Renal pelvis (tissue), 4 donors: ENCODE measurements around the gene PKDCC. TPM values are rescaled to one million over a fixed set of nuclear protein-coding genes. Genes with fewer than 3 reads are reported as not detected.
"Not testable (repeated sequence)": the region's sequence is repeated elsewhere in the genome, so short reads cannot be mapped to it uniquely, and the experiment has no call there.

Experiments
- DNase-seq: peaks from one replicate; pipeline ENCODE4 v3.0.0-alpha.2; 2013
- polyA plus RNA-seq, 3 donors: library from polyadenylated mRNA; unstranded; fragments of 120-200 nt; gene quantifications; one replicate each; pipeline ENCODE4 v1.2.1, GENCODE V29; 2013; ENCODE audit not compliant: insufficient read length in 3 of 3

PKDCC gene
- polyA plus RNA-seq, 3 donors: 354 to 433 (median 421) TPM

DNA sequence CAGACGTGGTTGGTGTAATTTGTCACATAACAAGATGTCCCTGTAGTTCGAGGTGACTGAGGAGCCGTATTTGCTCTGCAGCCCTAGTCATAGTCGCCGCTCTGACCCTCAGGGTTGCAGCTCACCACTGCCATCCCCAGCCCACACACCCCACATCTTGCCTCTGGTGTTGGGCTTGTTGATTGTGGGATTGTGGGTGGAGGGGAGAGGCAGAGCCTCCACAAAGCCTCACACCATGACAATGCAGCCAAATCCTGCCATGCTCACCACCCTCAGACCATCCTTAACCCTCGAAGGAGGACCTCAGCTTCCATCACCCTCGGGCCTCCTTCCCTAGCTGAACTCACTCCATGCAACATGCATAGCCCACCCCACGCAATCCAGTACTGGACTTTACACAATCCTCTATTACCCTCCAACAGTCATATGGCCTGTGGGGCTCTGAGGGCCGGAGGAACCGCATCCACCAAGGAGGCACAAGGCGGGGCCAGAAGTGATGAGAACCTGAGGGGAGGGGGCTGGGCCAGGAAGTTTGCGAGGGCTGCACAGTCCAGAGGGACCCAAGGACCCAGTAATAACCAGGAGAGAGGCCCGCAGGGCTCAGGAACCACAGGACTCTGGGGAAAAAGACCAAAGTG, 11.6 kb downstream of the PKDCC start:
- no peak for DNase-seq

DNA sequence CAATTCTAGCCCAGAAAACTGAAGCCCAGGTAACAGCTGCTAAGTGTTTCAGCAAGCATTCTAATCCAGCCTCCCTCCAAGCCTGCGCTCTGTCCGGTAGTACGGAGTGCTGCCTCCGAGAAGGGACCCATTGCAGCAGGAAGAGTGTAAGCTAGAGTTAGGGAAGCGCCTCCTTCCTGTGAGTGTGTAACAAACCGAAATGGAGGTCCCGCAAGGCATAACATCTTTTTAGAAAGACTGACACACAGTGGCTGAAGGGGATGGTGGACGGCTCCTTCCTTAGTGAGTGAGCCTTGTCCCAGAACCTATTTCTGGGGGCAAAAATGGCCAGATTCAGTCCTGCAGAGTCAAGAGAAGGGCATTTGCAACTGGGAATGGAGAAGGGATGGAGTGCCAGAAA, 12.2 kb downstream of the PKDCC start:
- DNase-seq: no peak

DNA sequence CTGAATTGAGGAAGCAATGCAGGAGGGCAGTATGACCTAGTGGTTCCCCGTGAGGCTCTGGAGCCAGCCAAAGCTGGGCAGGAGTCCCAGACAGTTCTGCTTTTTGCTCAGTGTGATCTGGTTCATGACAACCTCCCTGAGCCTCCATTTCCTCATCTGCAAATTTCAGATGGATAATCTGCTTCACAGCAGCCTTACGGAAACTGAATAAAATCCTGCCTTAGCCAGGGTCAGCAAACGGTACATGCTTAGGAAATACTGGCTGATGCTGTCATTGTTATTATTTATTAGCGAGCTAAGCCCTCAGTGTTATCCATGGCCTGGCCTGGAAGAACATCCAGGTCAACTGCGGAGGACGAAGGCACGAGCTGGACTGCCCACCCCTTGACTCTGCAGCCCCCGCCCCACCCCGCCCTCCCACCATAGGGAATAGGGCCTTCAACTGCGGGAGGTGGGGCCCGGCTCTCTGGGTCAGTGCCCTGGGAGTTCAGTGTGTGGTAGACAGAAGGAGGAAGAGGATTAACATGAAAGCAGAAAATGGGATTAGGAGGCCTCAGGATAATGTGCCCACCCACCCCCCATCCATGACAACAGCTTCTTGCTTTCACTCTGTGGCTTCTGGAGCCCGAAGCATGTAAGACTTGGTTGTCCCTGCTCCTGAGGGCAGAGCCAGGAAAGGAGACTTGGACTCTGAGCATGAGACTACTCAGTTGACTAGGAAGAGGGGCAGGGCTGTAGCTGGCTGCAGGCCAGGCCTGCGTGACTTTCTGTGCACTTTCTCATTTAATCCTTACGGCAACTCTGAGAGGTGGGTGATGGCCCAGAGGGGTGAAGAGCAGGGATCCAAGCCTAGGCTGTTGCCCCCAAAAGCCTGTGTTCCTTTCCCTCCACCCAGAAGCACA, 13.1 kb downstream of the PKDCC start:
- no peak for DNase-seq

DNA sequence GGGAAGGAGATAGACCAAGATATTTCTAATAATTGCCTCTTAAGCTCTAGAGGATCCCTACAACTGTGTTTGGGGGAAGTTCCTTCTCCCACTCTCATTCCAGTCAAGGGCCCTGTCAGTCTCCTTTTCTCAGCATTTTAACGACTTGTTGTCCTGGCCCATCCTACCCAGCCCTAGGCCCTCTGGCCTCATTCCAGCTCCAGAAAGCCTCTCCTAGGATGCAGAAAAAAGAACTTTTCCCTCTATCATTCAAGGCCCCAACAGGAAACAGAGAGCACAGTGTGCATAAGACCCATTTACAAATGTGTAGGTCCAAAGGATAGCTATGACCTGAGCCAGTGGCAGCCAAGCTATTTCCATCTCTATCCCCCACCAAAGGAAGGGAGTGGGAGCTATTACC, 14.0 kb downstream of the PKDCC start:
- no peak for DNase-seq

DNA sequence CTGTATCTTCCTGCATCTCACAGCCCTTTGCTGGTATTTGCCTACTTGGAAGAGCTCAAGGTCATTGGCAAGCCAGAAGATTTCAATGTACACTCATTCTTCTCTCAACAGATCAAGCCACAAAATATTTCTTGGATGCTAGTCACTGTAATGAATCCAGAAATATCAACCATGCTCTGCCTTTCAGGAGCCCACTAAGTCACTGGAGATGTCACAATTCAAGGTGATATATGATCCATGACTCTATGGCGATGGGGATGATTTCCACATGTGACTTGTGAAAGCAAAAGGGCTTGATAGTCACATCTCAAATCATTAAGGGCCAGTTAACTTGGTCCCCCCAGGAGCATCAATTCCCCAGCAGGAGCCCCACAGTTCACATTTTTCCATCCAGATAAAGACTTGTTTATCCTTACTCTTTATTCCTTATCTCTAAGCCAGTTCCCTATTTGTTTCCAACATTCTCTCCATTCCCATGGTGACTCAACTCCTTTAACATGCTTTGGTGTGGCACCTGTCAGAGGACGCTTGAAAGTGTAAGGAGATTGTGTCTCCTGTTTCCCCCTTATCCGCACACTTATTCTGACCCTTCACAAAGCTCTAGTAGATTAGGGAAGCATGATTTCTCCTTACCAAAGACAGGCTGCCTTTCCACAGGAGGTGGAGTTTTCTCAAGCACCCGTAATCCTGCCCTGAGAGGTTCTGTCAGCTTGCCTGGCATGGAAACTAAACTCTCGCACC, 15.8 kb downstream of the PKDCC start:
- no peak for DNase-seq

DNA sequence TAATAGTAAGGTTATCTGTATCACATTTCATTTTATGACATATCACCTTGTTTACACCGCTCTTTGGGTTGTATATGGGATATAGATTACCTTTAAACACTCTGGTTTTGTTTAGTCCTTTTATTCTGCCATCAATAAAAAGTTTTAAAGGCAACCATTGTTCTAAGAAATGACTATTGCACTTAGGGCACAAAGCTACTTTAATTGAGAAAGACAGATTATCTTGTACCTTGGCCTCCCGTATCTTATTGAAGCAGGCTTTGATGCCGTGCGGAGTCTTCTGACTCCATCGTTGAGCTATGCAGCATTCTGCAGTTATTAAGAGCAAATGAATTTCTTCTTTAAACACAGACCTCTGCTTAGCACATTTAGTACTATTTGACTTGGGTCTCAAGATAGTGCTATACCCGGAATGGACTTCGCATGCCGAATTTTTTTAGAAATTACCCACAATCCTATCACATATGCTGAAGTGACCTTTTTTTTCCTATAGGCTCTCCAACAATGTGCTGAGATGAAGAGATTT, 16.7 kb downstream of the PKDCC start:
- no peak for DNase-seq

DNA sequence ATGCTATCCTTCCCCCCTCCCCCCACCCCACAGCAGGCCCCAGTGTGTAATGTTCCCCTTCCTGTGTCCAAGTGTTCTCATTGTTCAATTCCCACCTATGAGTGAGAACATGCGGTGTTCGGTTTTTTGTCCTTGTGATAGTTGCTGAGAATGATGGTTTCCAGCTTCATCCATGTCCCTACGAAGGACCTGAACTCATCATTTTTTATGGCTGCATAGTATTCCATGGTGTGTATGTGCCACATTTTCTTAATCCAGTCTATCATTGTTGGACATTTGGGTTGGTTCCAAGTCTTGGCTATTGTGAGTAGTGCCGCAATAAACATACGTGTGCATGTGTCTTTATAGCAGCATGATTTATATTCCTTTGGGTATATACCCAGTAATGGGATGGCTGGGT, 17.9 kb downstream of the PKDCC start:
- DNase-seq: not testable (repeated sequence)

DNA sequence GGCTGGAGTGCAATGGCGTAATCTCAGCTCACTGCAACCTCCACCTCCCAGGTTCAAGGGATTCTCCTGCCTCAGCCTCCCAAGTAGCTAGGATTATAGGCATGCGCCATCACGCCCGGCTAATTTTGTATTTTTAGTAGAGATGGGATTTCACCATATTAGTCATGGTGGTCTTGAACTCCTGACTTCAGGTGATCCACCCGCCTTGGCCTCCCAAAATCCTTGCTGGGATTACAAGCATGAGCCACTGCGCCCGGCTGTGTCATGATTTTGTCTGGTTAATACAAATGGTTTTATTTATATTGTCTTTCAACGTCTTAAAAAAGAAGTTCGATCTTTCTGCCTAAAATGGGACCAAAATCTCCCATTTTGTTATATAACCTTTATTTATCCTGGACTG, 19.2 kb downstream of the PKDCC start:
- DNase-seq: not testable (repeated sequence)

DNA sequence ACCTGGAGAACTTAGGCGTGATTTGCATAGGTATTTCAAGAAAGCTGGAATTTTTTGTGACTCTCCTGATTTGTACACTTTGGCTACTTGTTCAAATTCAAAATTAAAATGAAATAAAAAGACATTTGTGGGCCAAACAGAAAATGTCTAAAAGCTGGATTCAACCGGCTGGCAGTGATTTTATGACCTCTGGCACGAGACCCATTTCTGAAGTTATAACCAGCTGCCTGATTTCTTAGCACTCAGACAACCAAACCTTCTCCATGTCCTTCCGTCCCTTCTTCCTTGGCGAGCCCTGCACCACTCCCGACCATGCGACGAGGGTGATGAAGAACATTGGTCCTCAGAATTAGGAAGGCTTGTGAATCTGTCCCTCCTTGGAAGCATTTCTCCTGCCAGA, 19.7 kb downstream of the PKDCC start:
- no peak for DNase-seq

DNA sequence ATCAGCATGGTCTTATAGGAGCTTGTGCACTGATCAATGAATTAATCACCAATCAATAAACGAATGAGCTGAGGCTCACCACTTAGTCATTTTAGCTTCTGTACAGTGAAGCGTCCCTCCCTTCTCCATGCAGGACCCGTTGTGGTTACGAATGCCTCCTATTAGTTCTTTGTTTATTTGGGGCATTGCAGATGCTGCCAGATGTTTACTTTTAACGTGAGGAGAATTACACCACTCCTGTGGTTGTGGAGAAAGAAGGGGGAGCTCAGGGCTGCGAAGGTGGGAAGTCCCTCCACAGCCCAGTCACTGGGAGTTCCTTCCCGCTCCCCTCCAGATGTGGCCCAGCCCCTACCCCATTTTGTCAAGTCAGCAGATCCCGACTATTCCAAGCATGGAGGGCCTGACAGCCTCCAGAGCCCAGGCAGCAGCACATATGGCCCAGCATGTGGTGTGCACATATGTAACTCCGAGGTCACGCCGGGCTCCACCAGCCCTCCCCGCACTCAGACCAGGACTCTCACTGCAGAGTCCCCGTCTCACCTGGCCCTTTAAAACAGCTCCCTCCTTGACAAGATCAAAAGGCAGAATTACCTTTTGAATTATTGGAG, 20.9 kb downstream of the PKDCC start:
- no peak for DNase-seq

DNA sequence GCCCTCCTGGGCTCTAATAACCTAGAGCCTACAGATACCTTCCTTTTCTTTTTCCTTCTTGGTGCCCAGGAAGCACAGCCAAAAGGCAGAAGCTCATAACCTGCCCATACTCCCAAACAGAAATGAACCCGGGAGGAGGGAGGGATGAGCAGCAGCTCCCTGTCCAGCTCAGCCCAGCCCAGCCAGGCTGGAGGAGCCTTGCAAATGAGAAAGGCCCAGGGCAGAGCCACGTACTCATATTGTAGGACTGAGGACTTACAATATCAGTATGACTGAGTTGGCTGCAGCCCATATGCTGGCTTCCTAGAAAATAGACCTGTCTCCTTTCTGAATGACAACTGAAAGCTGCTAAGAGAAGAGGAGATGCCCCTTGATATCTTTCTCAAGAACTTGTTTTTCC, 21.7 kb downstream of the PKDCC start:
- DNase-seq: no peak

DNA sequence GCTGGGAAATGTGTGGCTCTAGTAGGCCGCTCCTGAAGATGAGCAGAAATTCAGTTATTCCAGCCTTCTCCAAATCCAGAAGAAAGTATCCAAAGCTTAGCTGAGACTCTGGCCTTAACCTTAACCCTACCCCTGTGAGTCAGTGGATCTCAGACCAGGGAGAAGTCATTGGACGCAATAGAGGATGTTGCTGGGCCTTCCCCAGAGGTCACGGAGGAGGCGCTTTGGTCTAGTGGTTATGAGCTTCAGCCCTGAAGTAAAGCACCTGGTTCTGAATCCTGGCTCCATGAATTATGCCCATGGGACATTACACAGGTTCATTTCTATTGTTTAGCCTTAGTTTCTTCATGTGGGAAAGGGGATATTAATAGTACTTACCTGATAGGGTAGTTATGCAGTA, 24.0 kb downstream of the PKDCC start:
- DNase-seq: no peak

DNA sequence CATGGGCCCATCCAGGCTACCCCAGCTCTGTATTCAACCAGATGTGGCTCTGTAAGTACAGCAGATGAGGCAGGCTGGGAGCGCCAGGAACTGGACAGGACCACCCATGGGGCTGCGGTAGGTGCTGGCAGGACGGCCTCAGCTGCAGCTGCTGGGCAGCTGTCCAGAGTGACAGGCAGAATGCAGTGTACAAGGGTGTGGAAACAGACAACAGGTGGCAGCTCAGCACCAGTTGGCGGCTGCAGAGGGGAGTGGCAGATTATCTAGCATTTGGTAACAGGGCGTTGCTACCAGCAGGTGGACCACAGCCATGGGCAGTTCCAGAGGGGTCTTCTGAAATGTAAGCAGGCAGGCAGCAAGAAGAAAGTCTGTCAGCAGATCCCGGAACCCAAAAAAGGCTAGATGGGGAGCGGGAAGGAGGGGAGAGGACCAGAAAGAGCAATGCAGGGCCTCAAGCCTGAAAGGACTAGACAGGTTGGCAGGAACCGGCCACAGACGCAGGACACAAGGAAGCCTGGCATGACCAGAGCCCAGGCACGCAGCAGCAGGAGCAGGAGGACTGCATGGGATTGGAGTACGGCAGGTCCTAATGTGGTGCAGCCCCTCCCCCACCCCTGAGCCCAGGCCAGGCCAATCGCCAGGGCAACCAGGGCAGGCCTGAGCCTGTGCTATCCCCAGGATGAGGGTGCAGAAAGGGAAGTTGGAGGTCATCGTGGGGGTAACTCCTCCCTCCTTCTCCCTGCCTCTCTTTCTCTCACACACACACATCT, 24.7 kb downstream of the PKDCC start:
- no peak for DNase-seq

DNA sequence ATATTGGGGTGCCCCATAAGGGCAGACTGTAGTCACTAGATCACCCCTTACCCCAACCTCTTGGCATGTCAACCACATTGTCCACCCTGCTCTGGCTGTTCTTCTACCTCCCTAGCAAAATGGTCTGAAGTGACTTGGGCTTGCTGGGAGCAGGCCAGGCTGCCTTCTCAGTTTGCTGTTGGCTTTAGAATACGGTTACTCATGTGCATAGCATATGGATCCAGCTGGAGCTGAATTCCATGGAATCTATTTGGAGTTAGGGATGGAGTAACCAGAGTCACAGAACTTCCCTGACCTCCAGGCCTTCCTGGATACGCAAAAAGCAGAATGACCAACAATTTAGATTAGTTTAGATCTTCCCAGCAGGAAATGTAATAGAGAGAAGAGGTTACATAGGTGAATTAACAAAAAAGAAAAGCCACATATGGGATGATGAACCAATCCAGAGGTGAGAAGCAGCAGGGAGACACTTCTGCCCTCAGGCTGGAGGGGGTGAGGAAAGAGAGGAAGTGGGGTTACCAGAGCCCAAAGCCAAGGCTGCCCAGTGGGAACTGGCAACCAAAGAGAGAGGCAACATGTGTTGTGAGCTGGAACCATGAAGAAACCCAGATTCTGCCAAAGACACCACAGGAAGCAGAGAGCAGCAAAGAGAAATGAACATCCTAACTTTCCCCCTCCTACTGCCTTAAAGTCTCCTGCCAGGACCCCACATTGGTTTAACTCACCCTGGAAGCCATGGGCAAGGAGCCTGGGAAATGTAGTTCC, 26.1 kb downstream of the PKDCC start:
- DNase-seq: peak; percentile 64

DNA sequence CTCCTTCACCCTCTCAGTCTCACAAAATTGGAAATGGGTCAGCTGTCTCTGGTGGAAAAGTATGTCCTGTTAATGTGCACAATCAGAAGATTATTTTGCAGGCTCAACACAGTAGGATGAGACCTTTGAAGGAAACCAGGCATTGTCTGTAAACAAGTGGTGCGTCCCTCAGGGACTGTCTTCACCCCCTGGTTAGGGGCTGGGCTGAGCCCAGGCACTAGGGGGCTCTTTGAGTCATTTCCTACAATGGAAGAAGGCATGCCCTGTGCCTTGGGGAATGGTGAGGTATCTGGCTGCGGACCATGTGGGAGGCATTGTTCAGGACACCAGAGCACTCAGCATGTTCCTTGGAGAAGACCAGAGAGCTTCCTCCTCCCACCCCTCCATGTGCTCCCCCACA, 26.8 kb downstream of the PKDCC start:
- no peak for DNase-seq

DNA sequence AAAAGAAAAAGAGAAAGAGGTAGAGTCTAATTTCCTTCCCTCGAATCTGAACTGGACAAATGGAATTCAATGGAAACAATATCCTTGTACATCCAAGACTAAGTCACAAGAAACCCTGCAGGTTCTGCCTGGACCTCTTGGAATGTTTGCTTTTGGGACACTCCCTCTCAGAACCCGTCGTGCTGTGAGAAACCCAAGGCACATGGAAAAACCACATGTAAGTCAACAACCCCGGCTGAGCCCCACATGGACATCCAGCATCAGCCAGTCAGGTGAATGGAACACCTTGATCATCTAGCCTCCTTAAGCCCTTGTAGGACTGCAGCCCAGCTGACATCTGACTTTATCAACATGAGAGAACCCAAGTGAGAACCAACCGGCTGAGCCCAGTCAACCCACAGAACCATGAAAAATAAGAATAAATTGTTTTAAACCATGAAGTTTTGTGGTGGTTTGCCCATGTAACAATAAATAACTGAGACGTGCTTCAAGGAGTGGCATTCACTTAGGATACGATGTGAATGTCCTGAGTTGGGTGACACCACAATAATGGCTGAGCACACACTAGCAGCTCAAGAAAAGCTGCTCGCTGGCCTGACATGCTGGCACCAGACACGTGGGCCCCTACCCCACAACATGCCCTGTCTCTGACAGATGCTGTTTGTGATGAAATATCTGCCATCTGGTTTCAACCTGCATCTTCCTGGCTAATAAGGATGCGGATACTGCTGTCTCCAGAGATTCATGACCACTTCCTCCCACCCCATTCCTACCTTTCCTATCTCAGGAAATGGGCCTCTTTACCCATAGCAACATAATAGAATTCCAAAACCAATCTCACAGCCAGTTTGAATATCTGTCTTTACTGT, 28.8 kb downstream of the PKDCC start:
- DNase-seq: no peak

DNA sequence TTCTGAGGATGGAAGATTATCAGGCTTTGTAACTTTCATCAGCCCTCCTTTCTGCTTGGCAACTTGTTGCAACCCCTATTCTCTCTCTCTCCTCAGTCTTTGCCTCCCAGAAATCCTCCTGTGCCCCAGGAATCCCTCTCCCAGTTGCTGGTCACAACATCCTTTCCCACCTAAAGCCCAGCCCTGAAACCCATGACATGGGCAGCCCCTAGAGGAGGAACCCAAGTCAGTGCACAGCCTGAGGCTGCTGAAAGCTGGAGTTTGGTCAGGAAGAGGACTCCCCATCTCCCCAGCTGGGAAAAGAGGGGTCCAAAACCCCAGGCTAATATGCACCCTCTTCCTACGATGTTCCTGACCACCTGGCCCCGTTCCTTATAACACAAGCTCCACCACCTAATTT, 29.5 kb downstream of the PKDCC start:
- no peak for DNase-seq

DNA sequence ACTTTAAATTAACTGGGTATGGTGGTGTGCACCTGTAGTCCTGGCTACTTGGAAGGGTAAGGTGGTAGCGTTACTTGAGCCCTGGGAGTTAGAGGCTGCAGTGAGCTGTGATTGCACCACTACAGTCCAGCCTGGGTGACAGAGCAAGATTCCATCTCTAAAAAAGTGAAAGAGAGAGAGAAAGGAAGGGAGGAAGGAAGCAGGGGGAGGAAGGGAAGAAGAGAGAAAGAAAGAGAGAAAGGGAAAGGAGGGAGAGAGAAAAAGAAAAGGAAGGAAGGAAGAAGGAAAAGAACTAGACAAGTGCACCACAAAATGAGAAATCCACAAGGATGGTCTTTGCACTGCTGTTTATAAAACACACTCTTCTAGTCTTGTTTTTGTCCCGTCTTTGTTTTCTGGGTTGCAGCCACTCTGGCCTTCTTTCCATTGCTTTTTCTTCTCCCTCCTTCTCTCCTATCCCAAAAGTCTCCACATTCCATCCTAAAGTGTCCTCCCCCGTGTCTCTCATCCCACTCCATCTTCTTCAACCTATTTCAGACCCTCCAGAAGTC, 32.0 kb downstream of the PKDCC start:
- no peak for DNase-seq

DNA sequence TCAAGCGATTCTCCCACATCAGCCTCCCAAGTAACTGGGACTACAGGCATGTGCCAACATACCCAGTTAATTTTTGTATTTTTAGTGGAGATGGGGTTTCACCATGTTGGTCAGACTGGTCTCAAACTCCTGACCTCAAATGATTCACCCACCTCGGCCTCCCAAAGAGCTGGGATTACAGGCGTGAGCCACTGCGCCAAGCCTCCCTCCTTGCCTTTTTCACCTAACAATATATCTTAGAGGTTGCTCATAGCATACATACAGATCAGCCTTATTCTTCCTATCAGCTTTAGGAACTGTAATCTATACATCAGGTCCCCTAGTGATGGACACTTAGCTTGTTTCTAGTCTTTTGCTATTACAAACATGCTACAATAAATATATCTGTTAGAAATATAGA, 33.3 kb downstream of the PKDCC start:
- not testable (repeated sequence) for DNase-seq
